ENCODE measurements around the gene NDRG4. TPM values are rescaled to one million over a fixed set of nuclear protein-coding genes. Genes with fewer than 3 reads are reported as not detected.
A peak's percentile ranks its signal among the peaks of the same experiment; 100 is the strongest.
"Not testable (repeated sequence)": the region's sequence is repeated elsewhere in the genome, so short reads cannot be mapped to it uniquely, and the experiment has no call there.

The NDRG4 gene
- total RNA-seq, 2 donors from 2014 or later, result 81.9 to 95.9 TPM

DNA sequence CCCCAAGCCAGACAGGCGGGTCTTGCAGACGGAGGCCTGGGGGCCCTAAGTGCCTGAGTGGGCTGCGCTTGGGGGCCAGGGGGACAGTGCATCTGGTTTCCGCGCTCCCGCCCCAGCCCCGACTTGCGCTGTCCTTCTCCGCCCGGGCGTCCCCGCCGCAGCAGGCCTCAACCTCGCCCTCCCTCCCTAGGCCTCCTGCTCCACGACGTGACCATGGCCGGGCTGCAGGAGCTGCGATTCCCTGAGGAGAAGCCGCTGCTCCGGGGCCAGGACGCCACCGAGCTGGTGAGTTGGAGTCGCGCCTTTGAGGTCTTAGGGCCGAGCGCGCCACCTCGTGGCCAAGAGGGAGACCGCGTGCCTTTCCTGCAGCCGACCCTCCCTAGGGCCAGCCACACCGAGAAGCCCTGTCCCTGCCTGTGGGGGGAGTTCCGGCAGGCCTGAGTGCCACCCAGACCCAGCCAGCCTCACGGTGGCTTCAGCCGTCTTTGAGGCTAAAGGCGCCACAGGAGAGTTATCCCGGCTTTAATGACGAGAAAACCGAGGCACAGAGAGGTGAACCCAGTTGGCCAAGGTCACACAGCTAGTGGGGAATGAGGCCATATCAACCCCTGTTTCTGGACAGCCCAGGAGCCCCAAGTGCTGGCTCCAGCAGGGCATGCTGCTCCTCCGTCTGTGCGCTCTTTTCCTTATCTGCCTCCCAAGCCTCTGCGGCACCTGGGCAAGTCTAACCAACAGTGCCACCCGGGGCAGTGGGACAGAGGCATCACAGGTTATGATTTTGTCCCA is 12.2 kb upstream of the NDRG4 start:
- Histone ChIP-seq H3K27me3 (ENCODE audit: control insufficient read depth, insufficient read depth, low read length, poor library complexity, severe bottlenecking) (no peaks in the 10 kb centered on the region), H3K9me3 (ENCODE audit: control insufficient read depth, low read length) (no peaks in the 10 kb centered on the region), H3K36me3 (ENCODE audit: control insufficient read depth, insufficient read depth, low read length) (peaks cover 12% of the 10 kb centered on the region), H3K4me1 (ENCODE audit: control insufficient read depth, insufficient read depth, low read length) (peaks cover 9% of the 10 kb centered on the region), H3K4me3 (ENCODE audit: low read length) (no peak overlapping the region), H3K27ac (ENCODE audit: low read depth, low read length) (no peak overlapping the region), H3K9ac (ENCODE audit: extremely low read depth, low read length, poor library complexity, severe bottlenecking) (no peak overlapping the region)
- no peaks in the 10 kb centered on the region for H3K27me3 Mint-ChIP-seq (ENCODE audit: insufficient read depth)
- no peaks in the 10 kb centered on the region for H3K9me3 Mint-ChIP-seq
- H3K4me3 Mint-ChIP-seq, result no peak overlapping the region
- H3K36me3 Mint-ChIP-seq (ENCODE audit: low read depth), result peaks cover 16% of the 10 kb centered on the region
- TF ChIP-seq, protein P1, sequence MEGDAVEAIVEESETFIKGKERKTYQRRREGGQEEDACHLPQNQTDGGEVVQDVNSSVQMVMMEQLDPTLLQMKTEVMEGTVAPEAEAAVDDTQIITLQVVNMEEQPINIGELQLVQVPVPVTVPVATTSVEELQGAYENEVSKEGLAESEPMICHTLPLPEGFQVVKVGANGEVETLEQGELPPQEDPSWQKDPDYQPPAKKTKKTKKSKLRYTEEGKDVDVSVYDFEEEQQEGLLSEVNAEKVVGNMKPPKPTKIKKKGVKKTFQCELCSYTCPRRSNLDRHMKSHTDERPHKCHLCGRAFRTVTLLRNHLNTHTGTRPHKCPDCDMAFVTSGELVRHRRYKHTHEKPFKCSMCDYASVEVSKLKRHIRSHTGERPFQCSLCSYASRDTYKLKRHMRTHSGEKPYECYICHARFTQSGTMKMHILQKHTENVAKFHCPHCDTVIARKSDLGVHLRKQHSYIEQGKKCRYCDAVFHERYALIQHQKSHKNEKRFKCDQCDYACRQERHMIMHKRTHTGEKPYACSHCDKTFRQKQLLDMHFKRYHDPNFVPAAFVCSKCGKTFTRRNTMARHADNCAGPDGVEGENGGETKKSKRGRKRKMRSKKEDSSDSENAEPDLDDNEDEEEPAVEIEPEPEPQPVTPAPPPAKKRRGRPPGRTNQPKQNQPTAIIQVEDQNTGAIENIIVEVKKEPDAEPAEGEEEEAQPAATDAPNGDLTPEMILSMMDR (conservative IDR thresholded peaks at IDR 0.05), result peak; percentile 97
- H3K4me1 Mint-ChIP-seq, result peaks cover 7% of the 10 kb centered on the region
- no peak overlapping the region for H3K27ac Mint-ChIP-seq
- peak; percentile 98 for DNase-seq
- 24 to 52% methylated on average over 11 to 43 of the region's 43 CpGs for WGBS, 2 experiments (ENCODE audit: insufficient coverage in 1 of 2, insufficient read length in 1 of 2)

DNA sequence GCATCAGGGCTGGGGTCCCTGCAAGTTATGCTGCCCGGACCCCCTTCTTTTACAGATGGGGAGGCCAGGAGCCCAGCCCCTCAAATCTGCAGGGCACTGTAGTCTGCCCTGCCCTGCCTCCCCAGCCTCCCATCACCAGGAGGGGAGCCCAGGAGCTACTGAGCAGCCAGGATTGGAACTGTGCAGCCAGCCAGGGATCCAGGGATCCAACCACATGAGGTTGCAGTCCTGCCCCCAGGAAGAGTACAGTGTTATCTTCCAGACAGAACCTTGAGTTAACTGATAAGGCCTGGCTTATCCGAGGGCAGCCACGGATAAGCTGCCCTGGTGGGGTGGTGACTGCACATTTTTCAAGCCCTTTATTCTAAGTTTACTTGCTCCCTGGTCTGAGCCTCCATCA is 11.4 kb upstream of the NDRG4 start:
- H3K27ac ChIP-seq (ENCODE audit: low read depth, low read length), result no peak overlapping the region
- WGBS, 2 experiments (ENCODE audit: insufficient coverage in 1 of 2, insufficient read length in 1 of 2), result 61 to 65% methylated on average over 2 to 3 of the region's 3 CpGs
- Mint-ChIP-seq H3K9me3 (no peaks in the 10 kb centered on the region), H3K4me3 (no peak overlapping the region), H3K27me3 (ENCODE audit: insufficient read depth) (no peaks in the 10 kb centered on the region), H3K4me1 (no peaks in the 10 kb centered on the region), H3K36me3 (ENCODE audit: low read depth) (peaks cover 20% of the 10 kb centered on the region), H3K27ac (no peak overlapping the region)
- no peak overlapping the region for H3K4me3 ChIP-seq (ENCODE audit: low read length)
- H3K27me3 ChIP-seq (ENCODE audit: control insufficient read depth, insufficient read depth, low read length, poor library complexity, severe bottlenecking), result no peaks in the 10 kb centered on the region
- H3K4me1 ChIP-seq (ENCODE audit: control insufficient read depth, insufficient read depth, low read length), result peaks cover 9% of the 10 kb centered on the region
- peaks cover 12% of the 10 kb centered on the region for H3K36me3 ChIP-seq (ENCODE audit: control insufficient read depth, insufficient read depth, low read length)
- TF ChIP-seq, protein P1 (conservative IDR thresholded peaks at IDR 0.05), result no peak
- no peak overlapping the region for H3K9ac ChIP-seq (ENCODE audit: extremely low read depth, low read length, poor library complexity, severe bottlenecking)
- no peaks in the 10 kb centered on the region for H3K9me3 ChIP-seq (ENCODE audit: control insufficient read depth, low read length)
- peak; percentile 49 for DNase-seq

- no peak overlapping the region for H3K27ac ChIP-seq (ENCODE audit: low read depth, low read length)
- Mint-ChIP-seq H3K4me1 (no peaks in the 10 kb centered on the region), H3K36me3 (ENCODE audit: low read depth) (peaks cover 23% of the 10 kb centered on the region), H3K27me3 (ENCODE audit: insufficient read depth) (no peaks in the 10 kb centered on the region), H3K27ac (no peak overlapping the region), H3K9me3 (no peaks in the 10 kb centered on the region), H3K4me3 (no peak overlapping the region)
- 87 to 91% methylated on average over 4 of the region's 4 CpGs for WGBS, 2 experiments (ENCODE audit: insufficient coverage in 1 of 2, insufficient read length in 1 of 2)
- no peaks in the 10 kb centered on the region for H3K9me3 ChIP-seq (ENCODE audit: control insufficient read depth, low read length)
- peaks cover 9% of the 10 kb centered on the region for H3K4me1 ChIP-seq (ENCODE audit: control insufficient read depth, insufficient read depth, low read length)
- peaks cover 18% of the 10 kb centered on the region for H3K36me3 ChIP-seq (ENCODE audit: control insufficient read depth, insufficient read depth, low read length)
- no peak for DNase-seq
- no peak overlapping the region for H3K4me3 ChIP-seq (ENCODE audit: low read length)
- H3K27me3 ChIP-seq (ENCODE audit: control insufficient read depth, insufficient read depth, low read length, poor library complexity, severe bottlenecking), result no peaks in the 10 kb centered on the region
- TF ChIP-seq, protein P1 (conservative IDR thresholded peaks at IDR 0.05), result no peak
- H3K9ac ChIP-seq (ENCODE audit: extremely low read depth, low read length, poor library complexity, severe bottlenecking), result no peak overlapping the region
Observed at GRCh38 chr16:58490065-58490464, 9.9 kb upstream of the NDRG4 start.

DNA sequence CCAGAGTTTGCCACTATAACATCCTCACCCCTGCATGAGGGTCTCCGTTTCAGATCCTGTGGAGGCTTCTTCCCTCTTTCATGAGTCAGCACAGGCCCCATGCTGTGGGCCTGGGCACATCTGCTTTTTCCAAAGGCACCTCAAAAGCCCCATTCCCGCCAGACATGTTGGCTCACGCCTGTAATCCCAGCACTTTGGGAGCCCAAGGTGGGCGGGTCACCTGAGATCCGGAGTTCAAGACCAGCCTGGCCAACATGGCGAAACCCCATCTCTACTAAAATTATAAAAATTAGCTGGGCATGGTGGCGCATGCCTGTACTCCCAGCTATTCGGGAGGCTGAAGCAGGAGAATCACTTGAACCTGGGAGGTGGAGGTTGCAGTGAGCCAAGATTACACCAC is 9.4 kb upstream of the NDRG4 start:
- peaks cover 28% of the 10 kb centered on the region for H3K36me3 Mint-ChIP-seq (ENCODE audit: low read depth)
- H3K9me3 Mint-ChIP-seq; H3K9ac ChIP-seq (ENCODE audit: extremely low read depth, low read length, poor library complexity, severe bottlenecking); H3K27ac Mint-ChIP-seq; H3K9me3 ChIP-seq (ENCODE audit: control insufficient read depth, low read length); H3K4me1 Mint-ChIP-seq; H3K4me3 Mint-ChIP-seq; H3K27ac ChIP-seq (ENCODE audit: low read depth, low read length); DNase-seq; H3K4me3 ChIP-seq (ENCODE audit: low read length); H3K27me3 ChIP-seq (ENCODE audit: control insufficient read depth, insufficient read depth, low read length, poor library complexity, severe bottlenecking); H3K27me3 Mint-ChIP-seq (ENCODE audit: insufficient read depth): not testable (repeated sequence)
- Histone ChIP-seq H3K36me3 (ENCODE audit: control insufficient read depth, insufficient read depth, low read length) (peaks cover 18% of the 10 kb centered on the region), H3K4me1 (ENCODE audit: control insufficient read depth, insufficient read depth, low read length) (peaks cover 11% of the 10 kb centered on the region)
- 95% methylated on average over 7 to 8 of the region's 8 CpGs for WGBS, 2 experiments (ENCODE audit: insufficient coverage in 1 of 2, insufficient read length in 1 of 2)
